ENCODE measurements around the gene CLCA1. TPM values are rescaled to one million over a fixed set of nuclear protein-coding genes. Genes with fewer than 3 reads are reported as not detected.

The CLCA1 gene
- not detected in 2 replicates for total RNA-seq (2014; rRNA removed; shearing (Covaris generic))
- polyA plus RNA-seq (2016; fragmentation: Nextera tagmentation; extraction: Ambion mirVana) = not detected in 2 replicates
- long read RNA-seq = 0 reads

GRCh38 chr1:86468501-86468977, at the start of gene CLCA1:
Gene CLCA1 (plus strand): TSS chr1:86468927. CDS start chr1:86468972, 45 bp downstream.
- TF ChIP-seq ETS1 (IDR thresholded peaks at IDR 0.05) (no peak), CREB1 (CRISPR knock-in tag; IDR thresholded peaks at IDR 0.05; ENCODE audit: low read depth) (no peak)
- Mint-ChIP-seq H3K4me1 (peaks cover 6% of the 10 kb centered on the region), H3K4me3 (no peak within 1 kb of the TSS), H3K36me3 (ENCODE audit: low read depth) (no peaks in the 10 kb centered on the region), H3K27ac (no peak within 1 kb of the TSS), H3K9me3 (no peaks in the 10 kb centered on the region), H3K27me3 (ENCODE audit: insufficient read depth, low read depth, poor library complexity) (no peaks in the 10 kb centered on the region)
- Histone ChIP-seq H3K79me2 (replicated peaks; ENCODE audit: insufficient read depth) (no peaks in the 10 kb centered on the region), H3K9me2 (ENCODE audit: insufficient read depth) (no peaks in the 10 kb centered on the region), H3K4me3 (no peak within 1 kb of the TSS), H3K27me3 (ENCODE audit: insufficient read depth) (no peaks in the 10 kb centered on the region), H3K4me1 (ENCODE audit: insufficient read depth) (no peaks in the 10 kb centered on the region), H3F3A (replicated peaks; ENCODE audit: low read depth) (no peaks in the 10 kb centered on the region), H3K4me2 (no peak within 1 kb of the TSS), H4K20me1 (replicated peaks; ENCODE audit: insufficient read depth) (no peaks in the 10 kb centered on the region), H3K36me3 (ENCODE audit: insufficient read depth) (no peaks in the 10 kb centered on the region), H2AFZ (no peak within 1 kb of the TSS), H3K27ac (ENCODE audit: low read depth) (no peak within 1 kb of the TSS)
- ATAC-seq (no peak), DNase-seq (ENCODE audit: low spot score) (no peak)

GRCh38 chr1:86419277-86419903, 49.3 kb upstream of the CLCA1 start:
- no peak overlapping the region for H3K4me3 ChIP-seq
- H3K27me3 ChIP-seq (ENCODE audit: insufficient read depth) = no peaks in the 10 kb centered on the region
- H3K9me2 ChIP-seq (ENCODE audit: insufficient read depth) = no peaks in the 10 kb centered on the region
- no peaks in the 10 kb centered on the region for H3K4me1 ChIP-seq (ENCODE audit: insufficient read depth)
- H3K4me3 Mint-ChIP-seq = no peak overlapping the region
- no peaks in the 10 kb centered on the region for H3K36me3 ChIP-seq (ENCODE audit: insufficient read depth)
- no peaks in the 10 kb centered on the region for H3K27me3 Mint-ChIP-seq (ENCODE audit: insufficient read depth, low read depth, poor library complexity)
- TF ChIP-seq CREB1 (CRISPR knock-in tag; IDR thresholded peaks at IDR 0.05; ENCODE audit: low read depth) (no peak), JUNB (IDR thresholded peaks at IDR 0.05; ENCODE audit: unreplicated experiment) (no peak), CTCF (conservative IDR thresholded peaks at IDR 0.05; ENCODE audit: low read depth in 2 of 2) (peak; percentile 78 to 80)
- no peaks in the 10 kb centered on the region for H4K20me1 ChIP-seq (replicated peaks; ENCODE audit: insufficient read depth)
- DNase-seq (ENCODE audit: low spot score) (peak; percentile 68), ATAC-seq (peak; percentile 80)
- H3K9me3 Mint-ChIP-seq = no peaks in the 10 kb centered on the region
- no peaks in the 10 kb centered on the region for H3F3A ChIP-seq (replicated peaks; ENCODE audit: low read depth)
- no peaks in the 10 kb centered on the region for H3K79me2 ChIP-seq (replicated peaks; ENCODE audit: insufficient read depth)
- peak overlapping the region; percentile 92 for H3K27ac Mint-ChIP-seq
- H2AFZ ChIP-seq = peak overlapping the region; percentile 45; the same call in 1 of the 2 replicates
- H3K36me3 Mint-ChIP-seq (ENCODE audit: low read depth) = no peaks in the 10 kb centered on the region
- no peak overlapping the region for H3K4me2 ChIP-seq
- no peak overlapping the region for H3K27ac ChIP-seq (ENCODE audit: low read depth)
- peaks cover 5% of the 10 kb centered on the region; the same call in 2 of the 3 replicates for H3K4me1 Mint-ChIP-seq

GRCh38 chr1:86421601-86422280, 47.0 kb upstream of the CLCA1 start:
- Mint-ChIP-seq H3K9me3 (no peaks in the 10 kb centered on the region), H3K4me3 (no peak overlapping the region), H3K4me1 (peaks cover 9% of the 10 kb centered on the region; the same call in 2 of the 3 replicates), H3K27ac (no peak overlapping the region), H3K27me3 (ENCODE audit: insufficient read depth, low read depth, poor library complexity) (no peaks in the 10 kb centered on the region), H3K36me3 (ENCODE audit: low read depth) (no peaks in the 10 kb centered on the region)
- H3K36me3 ChIP-seq (ENCODE audit: insufficient read depth) = no peaks in the 10 kb centered on the region
- no peaks in the 10 kb centered on the region for H3K27me3 ChIP-seq (ENCODE audit: insufficient read depth)
- DNase-seq (ENCODE audit: low spot score) (no peak), ATAC-seq (no peak)
- H3F3A ChIP-seq (replicated peaks; ENCODE audit: low read depth) = no peaks in the 10 kb centered on the region
- H3K4me3 ChIP-seq = no peak overlapping the region
- H3K4me1 ChIP-seq (ENCODE audit: insufficient read depth) = no peaks in the 10 kb centered on the region
- H3K27ac ChIP-seq (ENCODE audit: low read depth) = no peak overlapping the region
- H2AFZ ChIP-seq = peak overlapping the region; percentile 34; the same call in 1 of the 2 replicates
- no peak overlapping the region for H3K4me2 ChIP-seq
- no peaks in the 10 kb centered on the region for H3K9me2 ChIP-seq (ENCODE audit: insufficient read depth)
- H4K20me1 ChIP-seq (replicated peaks; ENCODE audit: insufficient read depth) = no peaks in the 10 kb centered on the region
- TF ChIP-seq EZH2phosphoT487 (IDR thresholded peaks at IDR 0.05; ENCODE audit: unreplicated experiment) = no peak
- no peaks in the 10 kb centered on the region for H3K79me2 ChIP-seq (replicated peaks; ENCODE audit: insufficient read depth)
